ENCODE measurements around the gene SF3B1. TPM values are rescaled to one million over a fixed set of nuclear protein-coding genes. Genes with fewer than 3 reads are reported as not detected.
"Not testable (repeated sequence)": the region's sequence is repeated elsewhere in the genome, so short reads cannot be mapped to it uniquely, and the experiment has no call there.

SF3B1 gene
- total and polyA plus RNA-seq, 4 donors = 126 to 432 (median 232) TPM

DNA sequence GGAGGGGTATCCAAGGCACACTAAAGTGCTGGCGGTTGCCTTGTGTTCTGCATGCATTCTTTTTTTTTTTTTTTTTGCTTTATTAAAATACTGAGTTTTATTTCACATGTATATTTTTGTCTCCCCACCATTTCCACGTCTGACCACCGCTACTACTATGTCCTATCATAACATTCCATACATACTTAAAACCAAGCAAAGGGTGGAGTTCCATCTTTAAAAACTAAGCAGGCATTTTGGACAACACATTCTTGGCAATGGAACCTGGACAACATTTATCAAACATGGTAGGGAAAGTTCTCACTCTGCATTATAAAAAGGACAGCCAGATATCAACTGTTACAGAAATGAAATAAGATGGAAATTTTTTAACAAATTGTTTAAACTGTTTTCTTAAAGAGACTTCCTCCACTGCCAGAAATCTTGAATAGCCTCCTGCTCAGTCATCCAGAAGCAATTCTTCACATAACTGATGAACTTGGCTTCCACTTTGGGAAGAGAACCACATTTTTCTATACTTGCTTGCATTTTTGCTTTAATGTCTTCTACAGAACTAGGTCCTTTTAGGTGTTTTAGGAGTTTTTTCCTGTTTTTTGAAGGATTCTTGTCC, 55.4 kb downstream of the SF3B1 start:
- not testable (repeated sequence) for H3K4me1 ChIP-seq (ENCODE audit: control insufficient read depth in 5 of 5, insufficient read depth in 5 of 5, low read length in 5 of 5); H3K4me3 ChIP-seq; H3K27me3 ChIP-seq (ENCODE audit: control insufficient read depth in 3 of 3, insufficient read depth in 3 of 3, low read length in 2 of 3); H3K36me3 ChIP-seq (ENCODE audit: control insufficient read depth in 4 of 4, insufficient read depth in 4 of 4, low read length in 4 of 4); H3K9ac ChIP-seq (ENCODE audit: insufficient read depth in 1 of 2, low read length in 2 of 2); H3K9me3 ChIP-seq (ENCODE audit: control insufficient read depth in 4 of 4, insufficient read depth in 3 of 4, low read length in 3 of 4); ATAC-seq (ENCODE audit: insufficient read depth, low FRiP score); H3K27ac ChIP-seq (ENCODE audit: low read depth in 1 of 2, low read length in 1 of 2); DNase-seq
- WGBS, 2 donors = 63 to 79% methylated on average over 3 of the region's 3 CpGs

DNA sequence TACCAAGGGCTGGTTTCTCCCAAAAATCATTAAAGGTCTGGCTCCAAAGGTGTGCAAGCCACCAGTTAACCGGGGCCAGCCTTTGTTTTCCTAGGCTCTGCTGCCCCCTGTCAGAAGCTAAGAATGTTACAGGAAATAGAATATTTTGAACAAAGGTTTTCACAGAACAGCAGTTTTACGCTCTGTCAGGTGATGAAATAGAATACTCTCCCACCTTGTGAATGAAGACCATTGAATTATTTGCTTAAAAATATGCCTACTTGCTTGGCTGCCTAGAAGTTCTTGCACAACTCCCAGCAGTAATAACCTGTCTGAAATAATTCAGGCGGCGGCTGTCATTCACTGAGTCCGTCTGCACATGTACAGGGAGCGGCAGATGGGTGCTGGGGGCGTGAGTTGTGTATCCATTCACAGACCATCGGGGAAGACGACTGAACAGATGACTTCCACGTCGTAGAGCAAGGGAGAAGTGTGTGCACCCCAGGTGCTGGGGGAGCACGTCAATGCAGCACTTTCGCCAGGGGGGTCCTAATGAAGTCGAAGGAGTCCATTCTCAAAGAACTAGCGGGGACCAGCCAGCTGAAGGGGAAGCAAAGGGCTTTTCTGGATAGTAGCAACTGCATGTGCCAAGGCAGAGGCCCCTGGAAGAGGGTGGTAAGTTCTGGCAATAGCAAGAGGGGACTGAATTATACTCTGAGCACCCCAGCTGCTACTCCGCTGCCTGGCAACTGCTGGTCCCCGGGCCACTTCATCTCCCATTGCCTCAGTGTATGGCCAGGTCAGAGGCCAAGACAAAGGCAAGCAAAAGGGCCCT, 56.1 kb downstream of the SF3B1 start:
- no peaks in the 10 kb centered on the region for H3K36me3 ChIP-seq (ENCODE audit: control insufficient read depth in 4 of 4, insufficient read depth in 4 of 4, low read length in 4 of 4)
- H3K9me3 ChIP-seq (ENCODE audit: control insufficient read depth in 4 of 4, insufficient read depth in 3 of 4, low read length in 3 of 4) = no peaks in the 10 kb centered on the region
- TF ChIP-seq, protein P1, sequence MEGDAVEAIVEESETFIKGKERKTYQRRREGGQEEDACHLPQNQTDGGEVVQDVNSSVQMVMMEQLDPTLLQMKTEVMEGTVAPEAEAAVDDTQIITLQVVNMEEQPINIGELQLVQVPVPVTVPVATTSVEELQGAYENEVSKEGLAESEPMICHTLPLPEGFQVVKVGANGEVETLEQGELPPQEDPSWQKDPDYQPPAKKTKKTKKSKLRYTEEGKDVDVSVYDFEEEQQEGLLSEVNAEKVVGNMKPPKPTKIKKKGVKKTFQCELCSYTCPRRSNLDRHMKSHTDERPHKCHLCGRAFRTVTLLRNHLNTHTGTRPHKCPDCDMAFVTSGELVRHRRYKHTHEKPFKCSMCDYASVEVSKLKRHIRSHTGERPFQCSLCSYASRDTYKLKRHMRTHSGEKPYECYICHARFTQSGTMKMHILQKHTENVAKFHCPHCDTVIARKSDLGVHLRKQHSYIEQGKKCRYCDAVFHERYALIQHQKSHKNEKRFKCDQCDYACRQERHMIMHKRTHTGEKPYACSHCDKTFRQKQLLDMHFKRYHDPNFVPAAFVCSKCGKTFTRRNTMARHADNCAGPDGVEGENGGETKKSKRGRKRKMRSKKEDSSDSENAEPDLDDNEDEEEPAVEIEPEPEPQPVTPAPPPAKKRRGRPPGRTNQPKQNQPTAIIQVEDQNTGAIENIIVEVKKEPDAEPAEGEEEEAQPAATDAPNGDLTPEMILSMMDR (IDR thresholded peaks at IDR 0.05; ENCODE audit: control extremely low read depth, extremely low read depth) = peak; percentile 81
- DNase-seq (peak; percentile 35 to 71 (median 67)), ATAC-seq (ENCODE audit: insufficient read depth, low FRiP score) (peak; percentile 85)
- whole genome bisulfite sequencing, 2 donors = 53 to 61% methylated on average over 17 of the region's 17 CpGs
- H3K27me3 ChIP-seq (ENCODE audit: control insufficient read depth in 3 of 3, insufficient read depth in 3 of 3, low read length in 2 of 3) = no peaks in the 10 kb centered on the region
- peak overlapping the region in 1 of 2 donors; percentile 4 for H3K9ac ChIP-seq (ENCODE audit: insufficient read depth in 1 of 2, low read length in 2 of 2)
- H3K27ac ChIP-seq (ENCODE audit: low read depth in 1 of 2, low read length in 1 of 2) = no peak overlapping the region
- H3K4me1 ChIP-seq (ENCODE audit: control insufficient read depth in 5 of 5, insufficient read depth in 5 of 5, low read length in 5 of 5) = peaks cover 0 to 3% (median 0%) of the 10 kb centered on the region in 5 donors
- no peak overlapping the region for H3K4me3 ChIP-seq

DNA sequence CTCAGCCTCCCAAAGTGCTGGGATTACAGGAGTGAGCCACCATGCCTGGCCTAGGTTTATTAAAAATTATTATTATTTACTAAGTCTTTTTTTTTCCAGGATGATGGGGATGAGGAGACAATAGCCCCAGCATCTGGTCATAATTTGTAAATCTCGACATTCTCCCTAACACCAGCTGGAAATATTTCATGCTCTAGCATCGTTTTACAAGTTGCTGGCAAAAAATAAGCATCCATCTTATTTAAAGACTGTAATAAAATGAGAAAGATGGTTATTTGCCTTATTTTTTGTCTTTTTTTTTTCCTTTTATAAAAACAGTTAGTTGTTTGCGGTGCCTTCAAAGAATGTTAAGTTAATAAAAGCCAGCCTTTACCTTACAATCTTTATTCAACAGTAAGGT, 56.7 kb downstream of the SF3B1 start:
- WGBS, 2 donors = 63 to 73% methylated on average over 3 of the region's 3 CpGs
- Histone ChIP-seq H3K36me3 (ENCODE audit: control insufficient read depth in 4 of 4, insufficient read depth in 4 of 4, low read length in 4 of 4) (no peaks in the 10 kb centered on the region), H3K4me1 (ENCODE audit: control insufficient read depth in 5 of 5, insufficient read depth in 5 of 5, low read length in 5 of 5) (peaks cover 0 to 3% (median 0%) of the 10 kb centered on the region in 5 donors), H3K9me3 (ENCODE audit: control insufficient read depth in 4 of 4, insufficient read depth in 3 of 4, low read length in 3 of 4) (no peaks in the 10 kb centered on the region), H3K27me3 (ENCODE audit: control insufficient read depth in 3 of 3, insufficient read depth in 3 of 3, low read length in 2 of 3) (no peaks in the 10 kb centered on the region), H3K9ac (ENCODE audit: insufficient read depth in 1 of 2, low read length in 2 of 2) (no peak overlapping the region), H3K27ac (ENCODE audit: low read depth in 1 of 2, low read length in 1 of 2) (no peak overlapping the region), H3K4me3 (no peak overlapping the region)
- TF ChIP-seq, protein P1 (IDR thresholded peaks at IDR 0.05; ENCODE audit: control extremely low read depth, extremely low read depth) = no peak
- no peak for ATAC-seq (ENCODE audit: insufficient read depth, low FRiP score)
- DNase-seq = no peak

DNA sequence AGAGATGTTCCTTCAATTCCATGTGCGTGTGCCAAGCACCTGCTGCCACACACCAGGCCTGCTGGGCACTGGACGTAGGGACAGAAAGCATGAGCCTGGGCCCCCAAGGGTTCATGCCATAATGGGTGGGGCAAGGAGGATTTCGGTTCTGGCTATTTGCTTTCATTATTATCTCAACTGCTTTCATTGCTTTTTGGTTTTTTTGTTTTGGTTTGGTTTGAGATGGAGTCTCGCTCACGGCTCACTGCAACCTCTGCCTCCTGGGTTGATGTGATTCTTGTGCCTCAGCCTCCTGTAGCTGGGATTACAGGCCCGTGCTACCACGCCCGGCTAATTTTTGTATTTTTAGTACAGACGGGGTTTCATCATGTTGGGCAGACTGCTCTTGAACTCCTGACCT, 57.2 kb downstream of the SF3B1 start:
- H3K36me3 ChIP-seq (ENCODE audit: control insufficient read depth in 4 of 4, insufficient read depth in 4 of 4, low read length in 4 of 4) = no peaks in the 10 kb centered on the region
- H3K27ac ChIP-seq (ENCODE audit: low read depth in 1 of 2, low read length in 1 of 2) = no peak overlapping the region
- no peak for ATAC-seq (ENCODE audit: insufficient read depth, low FRiP score)
- no peaks in the 10 kb centered on the region for H3K27me3 ChIP-seq (ENCODE audit: control insufficient read depth in 3 of 3, insufficient read depth in 3 of 3, low read length in 2 of 3)
- 83 to 93% methylated on average over 9 of the region's 9 CpGs for WGBS, 2 donors
- no peaks in the 10 kb centered on the region for H3K9me3 ChIP-seq (ENCODE audit: control insufficient read depth in 4 of 4, insufficient read depth in 3 of 4, low read length in 3 of 4)
- TF ChIP-seq, protein P1 (IDR thresholded peaks at IDR 0.05; ENCODE audit: control extremely low read depth, extremely low read depth) = no peak
- H3K4me1 ChIP-seq (ENCODE audit: control insufficient read depth in 5 of 5, insufficient read depth in 5 of 5, low read length in 5 of 5) = peaks cover 0 to 3% (median 0%) of the 10 kb centered on the region in 5 donors
- no peak overlapping the region for H3K4me3 ChIP-seq
- no peak overlapping the region for H3K9ac ChIP-seq (ENCODE audit: insufficient read depth in 1 of 2, low read length in 2 of 2)
- no peak for DNase-seq
